OCI-LY1 (cell line): ENCODE results near the gene DOCK3.
"Not testable (repeated sequence)": the region's sequence is repeated elsewhere in the genome, so short reads cannot be mapped to it uniquely, and the experiment has no call there.

Experiments used
- H2AFZ ChIP-seq: fragments of 200-600 bp; sonication (generic), shearing (Covaris generic); 2 replicates; pipeline ENCODE4 v1.6.0; 2014; ENCODE audit warnings: antibody characterized with exemption, mild to moderate bottlenecking, low read length
- H3F3A ChIP-seq: fragments of 200-600 bp; sonication (generic), shearing (Covaris generic); 2 replicates; pipeline ENCODE4 v1.6.0; 2014; ENCODE audit warnings: mild to moderate bottlenecking, antibody characterized with exemption, low read length, moderate library complexity; ENCODE audit not compliant: insufficient read depth
- H3K27ac ChIP-seq: fragments of 200-600 bp; sonication (generic); 2 replicates; pipeline ENCODE4 v1.5.1; 2014; ENCODE audit warnings: low read length, mixed run types, mild to moderate bottlenecking, low read depth; ENCODE audit not compliant: poor library complexity, severe bottlenecking
- H3K27me3 ChIP-seq: fragments of 200-600 bp; sonication (generic); 2 replicates; pipeline ENCODE4 v1.6.0; 2014; ENCODE audit warnings: antibody characterized with exemption, mild to moderate bottlenecking, low read length, moderate library complexity; ENCODE audit not compliant: insufficient read depth
- H3K36me3 ChIP-seq: fragments of 200-600 bp; sonication (generic); 2 replicates; pipeline ENCODE4 v1.6.1; 2014; ENCODE audit warnings: mild to moderate bottlenecking, antibody characterized with exemption, low read length, moderate library complexity, mixed read lengths; ENCODE audit not compliant: insufficient read depth
- H3K4me1 ChIP-seq: fragments of 200-600 bp; sonication (generic); 2 replicates; pipeline ENCODE4 v1.5.1; 2014; ENCODE audit warnings: mild to moderate bottlenecking, low read length, moderate library complexity; ENCODE audit not compliant: insufficient read depth, severe bottlenecking
- H3K4me2 ChIP-seq: fragments of 200-600 bp; sonication (generic), shearing (Covaris generic); 2 replicates; pipeline ENCODE4 v1.6.1; 2014; ENCODE audit warnings: low read length
- H3K4me3 ChIP-seq: fragments of 200-600 bp; sonication (generic); 2 replicates; pipeline ENCODE4 v1.5.1; 2014; ENCODE audit warnings: low read length, low read depth, mild to moderate bottlenecking, mixed read lengths; ENCODE audit not compliant: poor library complexity, severe bottlenecking
- H3K79me2 ChIP-seq: fragments of 200-600 bp; shearing (Covaris generic); 2 replicates; pipeline ENCODE4 v1.6.1; 2016; ENCODE audit warnings: mixed run types, low read length, mixed read lengths; ENCODE audit not compliant: insufficient read depth
- H3K9ac ChIP-seq: fragments of 200-600 bp; sonication (generic), shearing (Covaris generic); 2 replicates; pipeline ENCODE4 v1.6.1; 2014; ENCODE audit warnings: mild to moderate bottlenecking, low read length, mixed read lengths
- H3K9me2 ChIP-seq: fragments of 200-600 bp; sonication (generic), shearing (Covaris generic); 2 replicates; pipeline ENCODE4 v1.6.1; 2014; ENCODE audit warnings: low read depth, mild to moderate bottlenecking, low read length, mixed read lengths
- H3K9me3 ChIP-seq: fragments of 200-600 bp; shearing (Covaris generic); 2 replicates; pipeline ENCODE4 v1.6.1; 2014; ENCODE audit warnings: low read length, mixed read lengths
- H4K20me1 ChIP-seq: fragments of 200-600 bp; sonication (generic), shearing (Covaris generic); 2 replicates; pipeline ENCODE4 v1.6.0; 2016; ENCODE audit warnings: mild to moderate bottlenecking, low read length; ENCODE audit not compliant: insufficient read depth
- EZH2 ChIP-seq: fragments of 200-600 bp; sonication (generic), shearing (Covaris generic); IDR thresholded peaks from 2 replicates; pipeline ENCODE4 v1.8.0; 2017; ENCODE audit warnings: borderline replicate concordance, mixed run types, mild to moderate bottlenecking, antibody characterized with exemption, low read length, moderate library complexity, mixed read lengths
- TF ChIP-seq, protein P1 (sequence below): fragments of 200-600 bp; sonication (generic), shearing (Covaris generic); IDR thresholded peaks from 2 replicates; pipeline ENCODE4 v1.5.1; 2017; ENCODE audit warnings: mild to moderate bottlenecking, antibody characterized with exemption, low read length, moderate library complexity, mixed read lengths

Gene DOCK3

DNA sequence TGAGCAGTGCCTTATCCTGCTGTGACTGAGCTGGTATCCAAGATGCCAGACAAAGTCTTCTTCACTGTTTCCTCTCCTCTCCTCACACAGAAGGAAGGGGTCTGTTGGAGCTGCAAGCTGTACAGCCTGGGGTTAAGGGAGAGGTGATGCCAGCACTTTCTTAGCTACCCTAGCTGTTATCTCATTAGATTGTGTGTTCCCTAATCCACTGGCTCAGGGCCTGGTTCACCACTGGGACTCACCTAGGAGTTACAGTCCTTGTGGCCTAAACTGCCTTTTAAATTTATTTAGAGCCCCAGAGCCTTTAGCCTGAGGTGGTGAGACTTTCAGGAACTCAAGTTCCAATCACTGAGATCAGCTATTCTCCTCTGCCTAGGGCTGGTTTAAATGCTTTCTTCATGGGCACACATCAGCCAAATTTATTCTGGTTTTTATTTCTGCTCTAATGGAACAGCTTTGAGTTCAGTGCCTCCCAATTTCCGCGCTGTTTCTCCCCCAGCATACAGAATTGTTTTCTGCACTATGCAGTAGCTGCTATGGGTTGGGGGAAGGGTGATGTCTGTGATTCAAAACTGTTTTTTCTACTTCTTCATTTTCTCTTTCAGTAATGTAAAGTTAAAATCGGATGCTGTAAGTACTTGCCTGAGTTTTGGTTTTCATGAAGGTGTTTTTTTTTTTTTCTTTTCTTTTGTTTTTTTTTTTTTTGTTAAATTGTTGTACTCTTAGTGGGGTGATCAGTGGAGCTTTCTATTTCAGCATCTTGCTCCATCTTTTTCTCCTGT lies 198.8 kb downstream of the DOCK3 start:
- H3K4me2 ChIP-seq = no peak overlapping the region
- no peaks in the 10 kb centered on the region for H3K4me1 ChIP-seq
- H3K27ac ChIP-seq = no peak overlapping the region
- H3K79me2 ChIP-seq = no peaks in the 10 kb centered on the region
- H4K20me1 ChIP-seq = no peaks in the 10 kb centered on the region
- H3F3A ChIP-seq = no peaks in the 10 kb centered on the region
- H3K4me3 ChIP-seq = no peak overlapping the region
- TF ChIP-seq, protein P1, sequence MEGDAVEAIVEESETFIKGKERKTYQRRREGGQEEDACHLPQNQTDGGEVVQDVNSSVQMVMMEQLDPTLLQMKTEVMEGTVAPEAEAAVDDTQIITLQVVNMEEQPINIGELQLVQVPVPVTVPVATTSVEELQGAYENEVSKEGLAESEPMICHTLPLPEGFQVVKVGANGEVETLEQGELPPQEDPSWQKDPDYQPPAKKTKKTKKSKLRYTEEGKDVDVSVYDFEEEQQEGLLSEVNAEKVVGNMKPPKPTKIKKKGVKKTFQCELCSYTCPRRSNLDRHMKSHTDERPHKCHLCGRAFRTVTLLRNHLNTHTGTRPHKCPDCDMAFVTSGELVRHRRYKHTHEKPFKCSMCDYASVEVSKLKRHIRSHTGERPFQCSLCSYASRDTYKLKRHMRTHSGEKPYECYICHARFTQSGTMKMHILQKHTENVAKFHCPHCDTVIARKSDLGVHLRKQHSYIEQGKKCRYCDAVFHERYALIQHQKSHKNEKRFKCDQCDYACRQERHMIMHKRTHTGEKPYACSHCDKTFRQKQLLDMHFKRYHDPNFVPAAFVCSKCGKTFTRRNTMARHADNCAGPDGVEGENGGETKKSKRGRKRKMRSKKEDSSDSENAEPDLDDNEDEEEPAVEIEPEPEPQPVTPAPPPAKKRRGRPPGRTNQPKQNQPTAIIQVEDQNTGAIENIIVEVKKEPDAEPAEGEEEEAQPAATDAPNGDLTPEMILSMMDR = no peak
- no peak for TF ChIP-seq EZH2
- no peak overlapping the region for H3K9ac ChIP-seq
- no peak overlapping the region for H2AFZ ChIP-seq
- H3K36me3 ChIP-seq = no peaks in the 10 kb centered on the region
- H3K9me3 ChIP-seq = no peaks in the 10 kb centered on the region
- H3K9me2 ChIP-seq = no peaks in the 10 kb centered on the region
- no peaks in the 10 kb centered on the region for H3K27me3 ChIP-seq

DNA sequence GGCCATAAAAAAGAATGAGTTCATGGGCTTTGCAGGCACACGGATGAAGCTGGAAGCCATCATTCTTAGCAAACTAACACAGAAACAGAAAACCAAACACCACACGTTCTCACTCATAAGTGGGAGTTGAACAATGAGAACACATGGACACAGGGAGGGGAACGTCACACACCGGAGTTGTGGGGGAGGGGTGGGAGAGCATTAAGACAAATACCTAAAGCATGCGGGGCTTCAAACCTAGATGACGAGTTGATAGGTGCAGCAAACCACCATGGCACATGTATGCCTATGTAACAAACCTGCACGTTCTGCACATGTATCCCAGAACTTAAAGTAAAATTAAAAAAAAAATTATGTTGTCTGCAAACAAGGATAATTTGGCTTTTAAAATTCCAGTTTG lies 200.1 kb downstream of the DOCK3 start:
- not testable (repeated sequence) for H3K4me3 ChIP-seq, H3K27ac ChIP-seq, H4K20me1 ChIP-seq, H3K4me1 ChIP-seq, H2AFZ ChIP-seq, H3K9ac ChIP-seq, H3K9me3 ChIP-seq, H3K27me3 ChIP-seq, H3K36me3 ChIP-seq, H3K4me2 ChIP-seq, H3K9me2 ChIP-seq, H3K79me2 ChIP-seq, H3F3A ChIP-seq

DNA sequence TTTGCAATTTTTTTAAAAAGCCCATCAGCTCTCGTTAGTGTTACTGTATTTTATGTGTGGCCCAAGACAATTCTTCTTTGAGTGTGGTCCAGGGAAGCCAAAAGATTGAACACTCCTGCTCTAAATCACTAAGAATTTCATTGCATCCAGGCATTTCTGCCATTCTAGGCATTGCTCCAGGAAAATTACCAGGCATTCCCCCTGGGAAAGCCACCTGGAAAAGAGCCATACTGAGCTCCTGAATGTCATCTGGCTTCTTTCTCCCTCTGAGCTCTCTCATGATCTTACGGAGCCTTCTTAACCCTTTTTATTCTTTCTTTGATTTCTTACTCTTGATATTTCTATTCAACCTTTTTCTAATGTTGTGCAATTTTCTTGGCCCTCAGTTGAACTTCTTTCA lies 202.2 kb downstream of the DOCK3 start:
- TF ChIP-seq EZH2 = no peak
- TF ChIP-seq, protein P1 = no peak
- H3K27ac ChIP-seq = no peak overlapping the region
- H4K20me1 ChIP-seq = no peaks in the 10 kb centered on the region
- H3K4me3 ChIP-seq = no peak overlapping the region
- no peaks in the 10 kb centered on the region for H3K36me3 ChIP-seq
- no peaks in the 10 kb centered on the region for H3K9me2 ChIP-seq
- H3F3A ChIP-seq = no peaks in the 10 kb centered on the region
- H3K4me2 ChIP-seq = no peak overlapping the region
- H3K4me1 ChIP-seq = no peaks in the 10 kb centered on the region
- H3K79me2 ChIP-seq = no peaks in the 10 kb centered on the region
- H2AFZ ChIP-seq = no peak overlapping the region
- H3K27me3 ChIP-seq = no peaks in the 10 kb centered on the region
- no peak overlapping the region for H3K9ac ChIP-seq
- no peaks in the 10 kb centered on the region for H3K9me3 ChIP-seq

DNA sequence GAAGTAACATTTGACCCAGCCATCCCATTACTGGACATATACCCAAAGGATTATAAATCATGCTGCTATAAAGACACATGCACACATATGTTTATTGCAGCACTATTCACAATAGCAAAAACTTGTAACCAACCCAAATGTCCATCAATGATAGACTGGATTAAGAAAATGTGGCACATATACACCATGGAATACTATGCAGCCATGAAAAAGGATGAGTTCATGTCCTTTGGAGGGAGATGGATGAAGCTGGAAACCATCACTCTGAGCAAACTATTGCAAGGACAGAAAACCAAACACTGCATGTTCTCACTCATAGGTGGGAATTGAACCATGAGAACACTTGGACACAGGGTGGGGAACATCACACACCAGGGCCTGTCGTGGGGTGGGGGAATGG lies 208.0 kb downstream of the DOCK3 start:
- H3K36me3 ChIP-seq, H3K79me2 ChIP-seq, H3F3A ChIP-seq, H3K9me2 ChIP-seq, H3K4me1 ChIP-seq, H3K9ac ChIP-seq, H2AFZ ChIP-seq, H4K20me1 ChIP-seq, H3K27me3 ChIP-seq, H3K4me2 ChIP-seq, H3K9me3 ChIP-seq, H3K4me3 ChIP-seq, H3K27ac ChIP-seq: not testable (repeated sequence)
